NAMALWA (cell line): Measurements from ENCODE around the gene SLC34A1.
"Not testable (repeated sequence)": the region's sequence is repeated elsewhere in the genome, so short reads cannot be mapped to it uniquely, and the experiment has no call there.

Source experiments
- DNase-seq: peaks from one replicate; pipeline ENCODE4 v3.0.0-alpha.2; 2015; ENCODE audit warnings: low spot score

The SLC34A1 gene

DNA sequence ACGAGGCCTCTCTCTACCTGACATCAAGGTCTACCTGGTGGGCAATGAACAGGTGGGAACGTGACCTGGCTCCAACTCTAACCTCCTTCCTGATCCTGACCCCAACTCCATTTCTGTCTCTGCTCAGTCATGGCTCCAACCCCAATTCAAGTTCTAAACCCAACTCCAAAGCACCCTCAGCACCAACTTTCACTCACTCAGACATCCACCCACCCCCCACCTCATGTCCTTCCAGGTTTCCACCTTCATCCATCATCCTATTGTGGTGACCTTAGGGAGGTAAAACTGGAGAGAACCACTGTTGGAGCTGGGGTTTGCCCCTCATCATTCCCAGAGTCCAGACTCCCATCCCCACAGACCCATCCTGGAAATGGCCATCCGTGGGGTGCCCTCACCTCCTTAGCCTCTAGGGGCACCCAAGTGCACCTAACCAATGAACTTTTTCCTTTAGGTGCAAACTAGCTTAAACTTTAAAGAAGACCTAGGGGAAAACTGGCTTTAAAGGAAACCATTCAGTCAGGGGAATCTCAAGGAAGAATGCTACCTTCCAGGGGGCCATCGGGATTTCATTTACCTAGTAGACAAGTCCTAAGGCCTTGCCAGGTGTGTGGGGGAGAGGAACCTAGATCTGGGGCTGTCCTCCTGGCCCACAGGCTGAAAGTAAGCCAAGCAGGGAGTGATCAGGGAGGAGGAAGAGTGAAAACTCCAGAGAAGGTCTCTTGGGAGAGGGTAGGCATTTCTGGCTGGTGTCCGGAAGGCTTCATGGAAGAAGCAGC, 15.2 kb upstream of the SLC34A1 start:
- peak; percentile 65 for DNase-seq

GRCh38 chr5:177369645-177370440, 14.4 kb upstream of the SLC34A1 start:
- DNase-seq, result peak; percentile 59

- peak; percentile 72 for DNase-seq
These were observed 13.6 kb upstream of the SLC34A1 start for GRCh38 chr5:177370488-177371119.

DNA sequence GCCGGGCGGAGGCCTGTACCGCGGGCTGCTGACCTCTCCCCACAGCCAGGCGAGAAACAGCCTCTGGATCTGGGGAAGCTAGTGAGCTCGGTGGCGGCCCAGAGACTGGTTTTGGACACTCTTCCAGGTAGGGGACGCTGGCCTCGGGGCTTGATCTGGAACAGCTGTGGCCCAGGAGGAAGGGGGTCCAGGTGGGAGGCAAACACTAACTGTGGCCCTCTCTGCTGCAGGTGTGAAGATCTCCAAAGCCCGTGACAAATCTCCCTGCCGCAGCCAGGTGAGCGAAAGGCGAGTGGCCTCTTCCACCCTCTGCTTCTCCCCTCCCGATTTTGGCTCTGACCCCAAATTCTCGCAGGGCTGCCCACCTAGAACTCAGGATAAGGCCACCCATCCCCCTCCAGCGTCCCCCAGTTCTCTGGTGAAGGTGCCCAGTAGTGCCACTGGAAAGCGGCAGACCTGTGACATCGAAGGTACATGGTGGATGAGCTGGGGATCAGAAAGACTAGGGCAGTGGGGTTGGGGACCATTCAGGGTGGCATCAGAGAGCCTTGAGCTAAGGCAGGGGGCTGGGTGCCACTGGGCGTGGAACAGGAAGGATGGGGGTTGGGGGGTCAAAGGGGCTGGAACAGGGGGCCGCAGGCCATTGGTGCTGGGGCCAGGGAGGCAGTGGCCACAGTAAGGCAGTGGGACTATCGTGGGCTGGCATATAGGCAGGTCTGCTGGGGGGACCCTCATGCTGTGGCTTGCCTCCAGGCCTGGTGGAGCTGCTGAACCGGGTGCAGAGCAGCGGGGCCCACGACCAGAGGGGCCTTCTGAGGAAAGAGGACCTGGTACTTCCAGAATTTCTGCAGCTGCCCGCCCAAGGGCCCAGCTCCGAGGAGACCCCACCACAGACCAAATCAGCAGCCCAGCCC, 12.9 kb upstream of the SLC34A1 start:
- no peak for DNase-seq

DNA sequence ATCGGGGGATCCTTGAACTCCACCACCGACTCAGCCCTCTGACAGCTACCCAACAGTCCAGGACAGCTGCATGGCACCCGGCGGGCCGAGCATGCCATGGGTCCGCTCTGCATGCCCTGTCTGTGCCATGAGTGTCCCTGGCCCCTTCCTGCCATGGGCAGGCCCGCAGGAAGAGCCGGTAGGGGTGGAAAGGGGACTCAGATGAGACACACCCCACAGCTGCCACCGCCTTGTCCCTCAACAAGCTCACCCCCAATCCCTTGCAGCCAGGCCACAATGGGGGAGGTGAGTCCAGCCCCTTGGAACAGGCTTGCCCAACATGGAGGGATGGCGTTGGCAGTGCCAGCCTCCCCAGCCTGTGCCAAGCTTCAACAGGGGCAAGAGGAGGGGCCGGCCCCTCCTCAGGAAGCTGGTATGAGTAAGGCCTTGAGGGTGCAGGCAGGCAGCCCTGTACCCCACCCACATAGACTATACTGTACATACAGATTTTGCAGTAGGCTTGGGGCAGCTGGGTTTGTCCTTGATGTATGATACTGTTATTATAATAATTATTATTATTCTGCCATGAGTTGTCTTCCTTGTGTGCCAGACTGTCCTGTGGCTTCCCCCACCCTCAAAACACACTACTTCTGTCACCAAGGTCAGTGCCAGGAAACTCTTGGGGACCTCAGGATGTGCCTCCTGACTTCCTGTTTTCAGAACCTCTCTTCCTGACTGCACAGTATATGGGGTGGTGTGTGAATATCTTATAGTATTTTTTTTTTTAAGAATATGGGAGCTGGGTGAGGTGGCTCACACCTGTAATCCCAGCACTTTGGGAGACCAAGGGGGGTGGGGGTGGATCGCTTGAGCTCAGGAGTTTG, 12.0 kb upstream of the SLC34A1 start:
- no peak for DNase-seq

DNA sequence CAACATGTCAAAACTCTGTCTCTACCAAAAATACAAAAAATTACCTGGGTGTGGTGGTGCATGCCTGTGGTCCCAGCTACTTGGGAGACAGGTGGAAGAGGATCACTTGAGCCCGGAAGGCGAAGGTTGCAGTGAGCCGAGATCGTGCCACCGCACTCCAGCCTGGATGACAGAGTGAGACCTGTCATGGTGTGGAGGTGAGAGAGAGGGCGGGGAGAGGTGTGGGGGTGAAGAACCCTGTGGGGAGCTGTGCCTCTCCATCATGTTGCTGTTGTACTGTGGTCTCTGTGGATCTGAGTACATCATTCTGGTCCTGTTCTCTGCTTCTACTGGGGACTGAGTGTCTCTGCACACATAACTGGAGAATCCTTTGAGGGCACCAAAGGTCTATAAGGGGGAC, 11.3 kb upstream of the SLC34A1 start:
- DNase-seq, result no peak

DNA sequence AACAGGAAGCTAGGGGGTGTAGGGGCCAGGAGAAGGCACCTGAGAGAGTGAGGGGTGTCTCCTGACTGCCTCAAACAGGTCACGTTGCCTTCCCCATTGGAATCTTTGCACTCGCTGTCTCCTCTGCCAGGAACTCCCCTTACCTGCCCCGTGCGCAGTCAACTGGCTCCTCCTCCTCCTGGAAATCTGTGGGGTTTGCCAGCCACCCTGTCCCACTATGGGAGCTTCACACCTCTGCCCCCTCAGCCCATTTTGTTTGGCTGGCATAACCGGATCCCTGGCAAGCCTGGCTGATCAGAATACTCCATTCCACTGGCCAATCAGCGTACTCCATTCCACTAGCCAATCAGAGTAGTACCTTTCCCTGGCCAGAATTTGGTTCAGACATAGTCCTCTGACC, 10.4 kb upstream of the SLC34A1 start:
- DNase-seq, result no peak

DNA sequence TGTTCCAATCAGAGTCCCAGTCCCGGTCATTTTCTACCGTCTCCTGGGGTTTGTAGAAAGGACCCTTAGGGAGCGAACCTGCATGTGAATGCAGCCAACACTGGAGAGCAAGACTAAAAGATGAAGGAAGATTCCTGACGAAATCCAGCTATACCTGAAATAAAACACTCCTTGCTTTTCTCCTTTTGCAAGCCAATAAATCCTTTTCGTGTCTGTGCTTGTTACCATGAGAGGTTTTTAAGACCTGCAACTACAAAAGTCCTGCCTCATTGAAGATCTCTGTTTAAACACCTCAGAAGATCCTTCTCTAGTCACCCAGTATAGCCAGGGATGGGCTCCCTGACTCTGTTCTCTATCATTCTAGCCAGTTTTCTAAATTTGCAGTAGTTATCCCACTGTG, 10.0 kb upstream of the SLC34A1 start:
- no peak for DNase-seq

GRCh38 chr5:177375516-177375915, 8.7 kb upstream of the SLC34A1 start:
- DNase-seq, result not testable (repeated sequence)

GRCh38 chr5:177376107-177376506, 8.1 kb upstream of the SLC34A1 start:
- no peak for DNase-seq

GRCh38 chr5:177377851-177378776, 6.1 kb upstream of the SLC34A1 start:
- no peak for DNase-seq

GRCh38 chr5:177378884-177379883, 5.0 kb upstream of the SLC34A1 start:
- DNase-seq, result no peak

GRCh38 chr5:177380805-177381126, 3.5 kb upstream of the SLC34A1 start:
- DNase-seq, result no peak

DNA sequence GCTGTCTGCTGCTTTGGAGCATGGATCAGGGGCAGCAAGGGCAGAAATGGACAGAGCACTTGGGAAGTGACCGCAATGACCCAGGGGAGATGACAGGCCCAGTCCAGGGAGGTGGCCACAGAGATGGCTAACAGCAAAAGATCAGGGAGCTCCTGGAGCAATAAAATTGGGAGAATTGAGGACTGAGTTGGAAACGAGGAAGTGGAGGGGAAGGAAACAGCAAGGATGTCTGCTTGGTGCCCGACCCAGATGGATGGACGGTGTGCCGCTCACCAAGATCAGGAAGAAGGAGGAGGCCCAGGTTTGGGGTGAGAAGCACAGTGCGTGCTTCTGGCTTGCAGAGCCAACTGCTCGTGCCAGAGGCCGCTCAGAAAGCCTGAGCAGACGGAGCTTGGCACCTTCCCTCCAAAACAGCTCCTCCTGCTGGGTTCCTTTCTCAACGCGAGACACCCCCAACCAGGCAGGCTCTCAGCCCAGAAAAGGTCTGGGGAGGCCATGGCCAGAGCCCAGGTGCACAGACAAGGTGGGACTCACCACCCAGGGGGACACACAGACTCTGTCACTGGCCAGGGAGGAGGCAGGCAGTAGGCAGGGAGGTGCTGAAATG, 1.7 kb upstream of the SLC34A1 start:
- DNase-seq, result peak; percentile 55

GRCh38 chr5:177383181-177383580, 1.1 kb upstream of the SLC34A1 start:
- DNase-seq, result no peak

DNA sequence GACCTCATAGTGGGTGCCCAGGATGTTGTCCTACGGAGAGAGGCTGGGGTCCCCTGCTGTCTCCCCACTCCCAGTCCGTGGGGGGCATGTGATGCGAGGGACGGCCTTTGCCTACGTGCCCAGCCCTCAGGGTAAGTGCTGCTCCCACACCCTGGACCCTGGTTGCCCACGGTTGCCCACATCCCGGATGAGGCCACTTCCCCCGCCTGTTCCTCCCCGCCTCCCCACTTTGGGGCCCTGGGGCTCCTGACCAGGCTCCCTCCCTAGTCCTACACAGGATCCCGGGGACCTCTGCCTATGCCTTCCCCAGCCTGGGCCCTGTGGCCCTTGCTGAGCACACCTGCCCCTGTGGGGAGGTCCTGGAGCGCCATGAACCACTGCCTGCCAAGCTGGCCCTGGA, 1.5 kb downstream of the SLC34A1 start:
- DNase-seq, result no peak

- DNase-seq, result no peak
These were observed 2.3 kb downstream of the SLC34A1 start for GRCh38 chr5:177386542-177386941.

DNA sequence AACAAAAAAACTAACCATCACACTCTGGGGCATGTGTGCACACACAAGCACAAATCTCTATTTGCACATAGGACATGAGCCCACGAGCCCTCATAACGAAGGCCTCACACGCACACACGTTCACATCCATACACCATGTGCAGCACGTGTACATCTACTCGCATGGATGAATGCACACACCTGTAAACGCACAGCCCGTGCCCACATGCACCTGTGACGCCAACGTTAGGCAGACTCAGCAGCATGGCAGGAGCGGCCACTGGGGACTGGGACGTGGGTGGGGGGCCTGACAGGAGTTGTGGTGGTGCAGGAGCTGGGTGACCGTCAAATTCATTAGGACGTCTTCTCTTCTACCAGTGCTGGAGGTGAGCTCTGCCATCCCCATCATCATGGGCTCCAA, 3.2 kb downstream of the SLC34A1 start:
- peak; percentile 59 for DNase-seq
